K562 (cell line): ENCODE measurements around the gene THADA. TPM values are rescaled to one million over a fixed set of nuclear protein-coding genes. Genes with fewer than 3 reads are reported as not detected.

Experiments
- AFF4 ChIP-seq: sonication (generic); formaldehyde crosslinking; IDR thresholded peaks from 2 replicates; pipeline ENCODE4 v1.8.0; 2023; ENCODE audit warnings: mild to moderate bottlenecking, missing genetic modification reagents
- HSF4 ChIP-seq: fragments of 250-450 bp; sonication (Bioruptor Pico); IDR thresholded peaks from 2 replicates; pipeline ENCODE4 v2.1.2; 2022; ENCODE audit warnings: mild to moderate bottlenecking, moderate library complexity, borderline replicate concordance
- KDM1A ChIP-seq, 2 experiments: fragments of 450-650 bp; IDR thresholded peaks; 2 replicates each; pipeline ENCODE4 v1.6.1; 2016; ENCODE audit warnings: mild to moderate bottlenecking in 2 of 2
- OTX1 ChIP-seq: fragments of 450-650 bp; formaldehyde crosslinking; IDR thresholded peaks from 2 replicates; pipeline ENCODE4 v1.4.0; 2022; ENCODE audit warnings: mild to moderate bottlenecking
- POLR2AphosphoS5 ChIP-seq: IDR thresholded peaks from 2 replicates; pipeline ENCODE4 v1.6.1; 2011; ENCODE audit warnings: mild to moderate bottlenecking, low read depth, low read length, moderate library complexity; ENCODE audit not compliant: control insufficient read depth, insufficient read depth
- RCOR1 ChIP-seq, 2 experiments: IDR thresholded peaks; 2 replicates each; pipeline ENCODE4 v1.6.1; 2012; ENCODE audit warnings: low read depth in 2 of 2, low read length in 2 of 2, borderline replicate concordance in 1 of 2, improper control_type of control experiment in 1 of 2
- RREB1 ChIP-seq: fragments of 250-450 bp; sonication (Bioruptor Pico); IDR thresholded peaks from 2 replicates; pipeline ENCODE4 v1.4.0; 2020
- SMARCA5 ChIP-seq: fragments of 450-650 bp; IDR thresholded peaks from 2 replicates; pipeline ENCODE4 v1.6.1; 2016
- TRIM24 ChIP-seq, 2 experiments: fragments of 450-650 bp; IDR thresholded peaks; 2 replicates each; pipeline ENCODE4 v1.6.1; 2016
- ZNF41 ChIP-seq: fragments of 250-450 bp; sonication (Bioruptor Pico); conservative IDR thresholded peaks from 2 replicates; pipeline ENCODE4 v1.4.0; 2020; ENCODE audit warnings: mild to moderate bottlenecking
- polyA plus RNA-seq, 8 experiments: library from polyadenylated mRNA; depleted of rRNA in 4 of 8; stranded (reverse) in 5 of 8; unstranded in 3 of 8; fragments of >200 nt; fragmentation: Nextera tagmentation in 2 of 8; fragmentation: Illumina TruSeq in 1 of 8; extraction: Ambion mirVana in 2 of 8; extraction: Trizol in 1 of 8; gene quantifications; 2 replicates each; pipeline versions ENCODE4 v1.2.1 to v1.2.3, GENCODE V29; 2011 to 2014; ENCODE audit warnings: inconsistent platforms in 1 of 8, missing spikeins in 1 of 8
- total RNA-seq, 7 experiments: library from RNA; depleted of rRNA in 6 of 7; stranded (reverse); fragments of >200 nt in 6 of 7; fragmentation: Illumina TruSeq in 2 of 7; extraction: Trizol in 2 of 7; gene quantifications; 2 replicates each; pipeline versions ENCODE4 v1.2.1 to v1.2.3, GENCODE V29; 2011 to 2021; ENCODE audit warnings: low replicate concordance in 1 of 7
- TF ChIP-seq, protein P1 (sequence below): fragments of 250-450 bp; sonication (Bioruptor Pico); IDR thresholded peaks from 2 replicates; pipeline ENCODE4 v1.8.0; 2022; ENCODE audit warnings: moderate library complexity, mild to moderate bottlenecking, inconsistent platforms

THADA gene
- total and polyA plus RNA-seq, 9 of the 15 experiments (the other 6 are each of a cell fraction or from before 2014, with no cell fraction given) = 17.8 to 34.7 (median 31.9) TPM

DNA sequence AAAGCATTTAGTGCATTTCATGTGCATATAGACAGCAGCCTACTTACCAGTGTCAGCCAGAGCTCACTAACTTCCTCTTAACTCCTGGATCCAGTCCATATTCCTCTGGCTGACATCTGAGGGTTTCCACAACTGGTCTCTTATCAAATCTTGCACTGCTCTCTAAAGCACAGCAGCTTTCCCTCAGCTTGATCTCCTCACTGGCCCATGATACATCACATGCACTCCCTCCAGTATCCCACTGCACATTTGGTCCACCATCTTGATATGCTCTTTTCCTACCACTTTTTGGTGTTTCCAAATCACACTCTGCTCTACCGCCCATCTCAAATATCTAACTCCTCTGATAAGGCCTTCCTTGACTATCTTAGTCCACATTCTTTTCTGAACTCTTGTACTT lies 264.4 kb downstream of the THADA start (continued):
- TF ChIP-seq, protein P1, sequence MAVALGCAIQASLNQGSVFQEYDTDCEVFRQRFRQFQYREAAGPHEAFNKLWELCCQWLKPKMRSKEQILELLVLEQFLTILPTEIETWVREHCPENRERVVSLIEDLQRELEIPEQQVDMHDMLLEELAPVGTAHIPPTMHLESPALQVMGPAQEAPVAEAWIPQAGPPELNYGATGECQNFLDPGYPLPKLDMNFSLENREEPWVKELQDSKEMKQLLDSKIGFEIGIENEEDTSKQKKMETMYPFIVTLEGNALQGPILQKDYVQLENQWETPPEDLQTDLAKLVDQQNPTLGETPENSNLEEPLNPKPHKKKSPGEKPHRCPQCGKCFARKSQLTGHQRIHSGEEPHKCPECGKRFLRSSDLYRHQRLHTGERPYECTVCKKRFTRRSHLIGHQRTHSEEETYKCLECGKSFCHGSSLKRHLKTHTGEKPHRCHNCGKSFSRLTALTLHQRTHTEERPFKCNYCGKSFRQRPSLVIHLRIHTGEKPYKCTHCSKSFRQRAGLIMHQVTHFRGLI (CRISPR knock-in tag) = peak; percentile 54; the same call in 1 of the 2 replicates
- peak; percentile 62 to 99 for TF ChIP-seq RCOR1 (IDR thresholded peaks at IDR 0.05; ENCODE audit: borderline replicate concordance in 1 of 2, low read depth in 2 of 2, low read length in 2 of 2)
- peak; percentile 26 to 66; a peak in 2 of 4 replicates for TF ChIP-seq TRIM24 (IDR thresholded peaks at IDR 0.05)
- peak; percentile 42; the same call in 1 of the 2 replicates for TF ChIP-seq SMARCA5
- TF ChIP-seq ZNF41 (CRISPR knock-in tag) = 0 out of 2 replicates have a peak, but pooled peaks have one; percentile 25
- peak; percentile 59; the same call in 1 of the 2 replicates for TF ChIP-seq OTX1 (CRISPR knock-in tag)
- peak; percentile 55; the same call in 1 of the 2 replicates for TF ChIP-seq POLR2AphosphoS5
- TF ChIP-seq AFF4 = no peak
- no peak for TF ChIP-seq HSF4 (CRISPR knock-in tag)
- peak; percentile 87 to 95 for TF ChIP-seq KDM1A (IDR thresholded peaks at IDR 0.05)
- peak; percentile 92; the same call in 1 of the 2 replicates for TF ChIP-seq RREB1 (CRISPR knock-in tag)
- TF ChIP-seq, all 486 proteins: peak for 97
